ENCODE data around the gene AARS1.
"Not testable (repeated sequence)": the region's sequence is repeated elsewhere in the genome, so short reads cannot be mapped to it uniquely, and the experiment has no call there.

The AARS1 gene

GRCh38 chr16:70289229-70290094 lies at the start of gene AARS1:
TSS of gene AARS1 (minus strand) at chr16:70289506. CDS start at chr16:70282763, 6,743 bp downstream.
- peak; percentile 97 for DNase-seq

- DNase-seq: no peak
These were observed 48.5 kb upstream of the AARS1 start for GRCh38 chr16:70337814-70338213.

GRCh38 chr16:70332728-70333127 lies 43.4 kb upstream of the AARS1 start:
- not testable (repeated sequence) for DNase-seq

- no peak for DNase-seq
These were observed 42.5 kb upstream of the AARS1 start for GRCh38 chr16:70331588-70332358.

- no peak for DNase-seq
These were observed 41.8 kb upstream of the AARS1 start for GRCh38 chr16:70331091-70331490.

GRCh38 chr16:70324998-70325747 lies 35.9 kb upstream of the AARS1 start:
- no peak for DNase-seq

GRCh38 chr16:70320121-70320520 lies 30.8 kb upstream of the AARS1 start:
- DNase-seq: no peak

- DNase-seq: not testable (repeated sequence)
These were observed 18.4 kb upstream of the AARS1 start for GRCh38 chr16:70307726-70308125.

- DNase-seq: no peak
These were observed 17.6 kb upstream of the AARS1 start for GRCh38 chr16:70306880-70307279.

- DNase-seq: no peak
These were observed 15.7 kb upstream of the AARS1 start for GRCh38 chr16:70304892-70305448.

GRCh38 chr16:70302745-70303144 lies 13.4 kb upstream of the AARS1 start:
- no peak for DNase-seq

GRCh38 chr16:70301121-70301520 lies 11.8 kb upstream of the AARS1 start:
- no peak for DNase-seq

- peak; percentile 23 for DNase-seq
These were observed 10.0 kb upstream of the AARS1 start, which contains the start of gene DDX19B for GRCh38 chr16:70298988-70299938. TSS of gene DDX19B (plus strand) at chr16:70299186. CDS start at chr16:70299298, 112 bp downstream.

GRCh38 chr16:70295634-70296033 lies 6.3 kb upstream of the AARS1 start:
- DNase-seq: no peak

GRCh38 chr16:70294385-70295025 lies 5.2 kb upstream of the AARS1 start:
- no peak for DNase-seq

- DNase-seq: not testable (repeated sequence)
These were observed 2.8 kb upstream of the AARS1 start for GRCh38 chr16:70292148-70292547.

- no peak for DNase-seq
These were observed 1.7 kb upstream of the AARS1 start for GRCh38 chr16:70290949-70291519.

GRCh38 chr16:70287304-70287971 lies 1.9 kb downstream of the AARS1 start:
- not testable (repeated sequence) for DNase-seq

- DNase-seq: no peak
These were observed 12.9 kb downstream of the AARS1 start for GRCh38 chr16:70276392-70276791.

- DNase-seq: no peak
These were observed 17.6 kb downstream of the AARS1 start for GRCh38 chr16:70271696-70272095.
